Measurements from ENCODE around the gene TNFAIP8. TPM values are rescaled to one million over a fixed set of nuclear protein-coding genes. Genes with fewer than 3 reads are reported as not detected.

TNFAIP8 gene
- polyA plus RNA-seq, 1 of the 3 experiments (the other 2 are of a cell fraction) = 31.3 TPM

GRCh38 chr5:119323601-119324000 lies 32.2 kb upstream of the TNFAIP8 start (continued):
- TF ChIP-seq, protein P1, sequence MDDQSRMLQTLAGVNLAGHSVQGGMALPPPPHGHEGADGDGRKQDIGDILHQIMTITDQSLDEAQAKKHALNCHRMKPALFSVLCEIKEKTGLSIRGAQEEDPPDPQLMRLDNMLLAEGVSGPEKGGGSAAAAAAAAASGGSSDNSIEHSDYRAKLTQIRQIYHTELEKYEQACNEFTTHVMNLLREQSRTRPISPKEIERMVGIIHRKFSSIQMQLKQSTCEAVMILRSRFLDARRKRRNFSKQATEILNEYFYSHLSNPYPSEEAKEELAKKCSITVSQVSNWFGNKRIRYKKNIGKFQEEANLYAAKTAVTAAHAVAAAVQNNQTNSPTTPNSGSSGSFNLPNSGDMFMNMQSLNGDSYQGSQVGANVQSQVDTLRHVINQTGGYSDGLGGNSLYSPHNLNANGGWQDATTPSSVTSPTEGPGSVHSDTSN (IDR thresholded peaks at IDR 0.05) = no peak
- TF ChIP-seq ELF1 (IDR thresholded peaks at IDR 0.05) (no peak), YY1 (IDR thresholded peaks at IDR 0.05; ENCODE audit: low read depth) (no peak)

DNA sequence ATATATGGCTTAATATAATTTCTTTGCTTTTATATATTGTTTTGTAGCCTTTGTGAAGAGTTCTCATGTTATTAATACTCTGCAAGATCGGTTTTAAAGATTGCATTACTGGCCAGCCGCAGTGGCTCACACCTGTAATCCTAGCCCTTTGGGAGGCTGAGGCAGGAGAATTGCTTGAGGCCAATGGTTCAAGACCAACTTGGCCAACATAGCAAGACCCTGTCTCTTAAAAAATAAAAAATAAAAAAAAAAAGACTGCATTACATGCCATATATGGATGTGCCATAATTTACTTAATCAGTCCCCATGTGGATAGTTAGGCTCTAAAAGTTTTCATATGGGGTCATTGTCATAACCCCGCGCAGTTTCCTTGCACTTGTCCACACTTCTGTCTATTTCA lies 31.0 kb upstream of the TNFAIP8 start:
- Histone ChIP-seq H3K4me3 (ENCODE audit: low read depth in 2 of 2, low read length in 1 of 2) (peak overlapping the region in 1 of 2 experiments; percentile 35; a peak in 1 of 4 replicates), H3K4me1 (ENCODE audit: control insufficient read depth in 1 of 2, insufficient read depth in 2 of 2, low read depth in 1 of 2, low read length in 1 of 2) (peaks cover 9 to 36% of the 10 kb centered on the region in 2 experiments), H3K27me3 (ENCODE audit: insufficient read depth) (no peaks in the 10 kb centered on the region), H3K79me2 (ENCODE audit: insufficient read depth) (peaks cover 54% of the 10 kb centered on the region), H3K9me2 (no peaks in the 10 kb centered on the region), H3F3A (replicated peaks; ENCODE audit: insufficient read depth) (peaks cover 28% of the 10 kb centered on the region), H3K9me3 (no peaks in the 10 kb centered on the region), H4K20me1 (ENCODE audit: insufficient read depth) (no peaks in the 10 kb centered on the region), H3K4me2 (peak overlapping the region; percentile 66), H3K27ac (ENCODE audit: low read depth in 2 of 2, low read length in 1 of 2) (peak overlapping the region; percentile 65 to 92; a peak in 3 of 4 replicates), H3K9ac (peak overlapping the region; percentile 40; the same call in 1 of the 2 replicates), H3K36me3 (replicated peaks in 1 of 2; ENCODE audit: control insufficient read depth in 1 of 2, insufficient read depth in 2 of 2, low read length in 1 of 2) (no peaks in the 10 kb centered on the region), H2AFZ (ENCODE audit: low read depth) (0 out of 2 replicates have a peak overlapping the region, but pooled peaks have one; percentile 52)
- ChIA-PET CTCF (no interaction called here), POLR2A (no interaction called here)
- TF ChIP-seq, protein P2, sequence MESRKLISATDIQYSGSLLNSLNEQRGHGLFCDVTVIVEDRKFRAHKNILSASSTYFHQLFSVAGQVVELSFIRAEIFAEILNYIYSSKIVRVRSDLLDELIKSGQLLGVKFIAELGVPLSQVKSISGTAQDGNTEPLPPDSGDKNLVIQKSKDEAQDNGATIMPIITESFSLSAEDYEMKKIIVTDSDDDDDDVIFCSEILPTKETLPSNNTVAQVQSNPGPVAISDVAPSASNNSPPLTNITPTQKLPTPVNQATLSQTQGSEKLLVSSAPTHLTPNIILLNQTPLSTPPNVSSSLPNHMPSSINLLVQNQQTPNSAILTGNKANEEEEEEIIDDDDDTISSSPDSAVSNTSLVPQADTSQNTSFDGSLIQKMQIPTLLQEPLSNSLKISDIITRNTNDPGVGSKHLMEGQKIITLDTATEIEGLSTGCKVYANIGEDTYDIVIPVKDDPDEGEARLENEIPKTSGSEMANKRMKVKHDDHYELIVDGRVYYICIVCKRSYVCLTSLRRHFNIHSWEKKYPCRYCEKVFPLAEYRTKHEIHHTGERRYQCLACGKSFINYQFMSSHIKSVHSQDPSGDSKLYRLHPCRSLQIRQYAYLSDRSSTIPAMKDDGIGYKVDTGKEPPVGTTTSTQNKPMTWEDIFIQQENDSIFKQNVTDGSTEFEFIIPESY (IDR thresholded peaks at IDR 0.05; ENCODE audit: borderline replicate concordance, low read depth) = no peak
- no peak for TF ChIP-seq RXRA (IDR thresholded peaks at IDR 0.05; ENCODE audit: borderline replicate concordance, low read depth)
- TF ChIP-seq, protein P3, sequence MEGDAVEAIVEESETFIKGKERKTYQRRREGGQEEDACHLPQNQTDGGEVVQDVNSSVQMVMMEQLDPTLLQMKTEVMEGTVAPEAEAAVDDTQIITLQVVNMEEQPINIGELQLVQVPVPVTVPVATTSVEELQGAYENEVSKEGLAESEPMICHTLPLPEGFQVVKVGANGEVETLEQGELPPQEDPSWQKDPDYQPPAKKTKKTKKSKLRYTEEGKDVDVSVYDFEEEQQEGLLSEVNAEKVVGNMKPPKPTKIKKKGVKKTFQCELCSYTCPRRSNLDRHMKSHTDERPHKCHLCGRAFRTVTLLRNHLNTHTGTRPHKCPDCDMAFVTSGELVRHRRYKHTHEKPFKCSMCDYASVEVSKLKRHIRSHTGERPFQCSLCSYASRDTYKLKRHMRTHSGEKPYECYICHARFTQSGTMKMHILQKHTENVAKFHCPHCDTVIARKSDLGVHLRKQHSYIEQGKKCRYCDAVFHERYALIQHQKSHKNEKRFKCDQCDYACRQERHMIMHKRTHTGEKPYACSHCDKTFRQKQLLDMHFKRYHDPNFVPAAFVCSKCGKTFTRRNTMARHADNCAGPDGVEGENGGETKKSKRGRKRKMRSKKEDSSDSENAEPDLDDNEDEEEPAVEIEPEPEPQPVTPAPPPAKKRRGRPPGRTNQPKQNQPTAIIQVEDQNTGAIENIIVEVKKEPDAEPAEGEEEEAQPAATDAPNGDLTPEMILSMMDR (IDR thresholded peaks at IDR 0.05) = no peak
- no peak for DNase-seq
- WGBS (ENCODE audit: low lambda C conversion rate) = 91% methylated on average over 4 of the region's 4 CpGs

- TF ChIP-seq, protein P3 (IDR thresholded peaks at IDR 0.05) = no peak
- TF ChIP-seq FOXM1 (IDR thresholded peaks at IDR 0.05; ENCODE audit: low read depth) (no peak), RFX5 (IDR thresholded peaks at IDR 0.05; ENCODE audit: low read length) (no peak), NRF1 (IDR thresholded peaks at IDR 0.05; ENCODE audit: low read depth, low read length) (no peak)
- WGBS (ENCODE audit: low lambda C conversion rate) = 90% methylated on average over 5 of the region's 5 CpGs
- peaks cover 28% of the 10 kb centered on the region for H3F3A ChIP-seq (replicated peaks; ENCODE audit: insufficient read depth)
- H3K9me2 ChIP-seq = no peaks in the 10 kb centered on the region
- no peaks in the 10 kb centered on the region for H3K36me3 ChIP-seq (replicated peaks in 1 of 2; ENCODE audit: control insufficient read depth in 1 of 2, insufficient read depth in 2 of 2, low read length in 1 of 2)
- H2AFZ ChIP-seq (ENCODE audit: low read depth) = no peak overlapping the region
- no peaks in the 10 kb centered on the region for H3K27me3 ChIP-seq (ENCODE audit: insufficient read depth)
- DNase-seq = no peak
- H3K27ac ChIP-seq (ENCODE audit: low read depth in 2 of 2, low read length in 1 of 2) = no peak overlapping the region
- peaks cover 46% of the 10 kb centered on the region for H3K79me2 ChIP-seq (ENCODE audit: insufficient read depth)
- no peak overlapping the region for H3K4me3 ChIP-seq (ENCODE audit: low read depth in 2 of 2, low read length in 1 of 2)
- peaks cover 6 to 35% of the 10 kb centered on the region in 2 experiments for H3K4me1 ChIP-seq (ENCODE audit: control insufficient read depth in 1 of 2, insufficient read depth in 2 of 2, low read depth in 1 of 2, low read length in 1 of 2)
- H3K4me2 ChIP-seq = no peak overlapping the region
- CTCF ChIA-PET = no interaction called here
- no peaks in the 10 kb centered on the region for H3K9me3 ChIP-seq
- H4K20me1 ChIP-seq (ENCODE audit: insufficient read depth) = no peaks in the 10 kb centered on the region
- POLR2A ChIA-PET = no interaction called here
- H3K9ac ChIP-seq = no peak overlapping the region
Observed at GRCh38 chr5:119327018-119327417, 28.8 kb upstream of the TNFAIP8 start.

Data from SK-N-SH (cell line).